IMR-90 (cell line): ENCODE results near the gene MAPK1.

ENCODE experiments used
- SMC3 ChIP-seq: fragments of 150-350 bp; IDR thresholded peaks from 2 replicates; pipeline ENCODE4 v1.6.1; 2016; ENCODE audit warnings: low read depth, mild to moderate bottlenecking, antibody characterized with exemption, low read length, moderate library complexity
- TF ChIP-seq, protein P1 (sequence below): conservative IDR thresholded peaks from 2 replicates; pipeline ENCODE4 v1.5.1; 2012; ENCODE audit warnings: mild to moderate bottlenecking, low read depth, low read length, improper control_type of control experiment

DNA sequence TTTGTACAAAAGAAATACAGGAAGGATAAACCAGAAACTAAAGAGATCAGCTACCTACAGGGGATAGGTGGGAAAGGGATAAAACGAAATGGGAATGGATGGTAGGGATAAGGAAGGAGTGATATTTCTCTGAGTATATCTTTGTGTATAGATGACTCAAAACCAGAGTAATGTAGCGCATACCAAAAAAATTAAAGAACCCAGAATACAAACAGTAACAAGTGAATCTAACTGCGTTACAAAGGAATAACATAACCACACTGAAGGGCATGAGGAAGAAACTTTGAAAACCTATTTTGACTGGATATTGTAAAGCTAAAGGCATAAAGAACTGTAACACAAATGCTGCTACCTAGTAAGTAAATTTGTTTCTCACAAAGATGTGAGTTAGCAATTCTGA, 37.9 kb downstream of the MAPK1 start:
- TF ChIP-seq, protein P1, sequence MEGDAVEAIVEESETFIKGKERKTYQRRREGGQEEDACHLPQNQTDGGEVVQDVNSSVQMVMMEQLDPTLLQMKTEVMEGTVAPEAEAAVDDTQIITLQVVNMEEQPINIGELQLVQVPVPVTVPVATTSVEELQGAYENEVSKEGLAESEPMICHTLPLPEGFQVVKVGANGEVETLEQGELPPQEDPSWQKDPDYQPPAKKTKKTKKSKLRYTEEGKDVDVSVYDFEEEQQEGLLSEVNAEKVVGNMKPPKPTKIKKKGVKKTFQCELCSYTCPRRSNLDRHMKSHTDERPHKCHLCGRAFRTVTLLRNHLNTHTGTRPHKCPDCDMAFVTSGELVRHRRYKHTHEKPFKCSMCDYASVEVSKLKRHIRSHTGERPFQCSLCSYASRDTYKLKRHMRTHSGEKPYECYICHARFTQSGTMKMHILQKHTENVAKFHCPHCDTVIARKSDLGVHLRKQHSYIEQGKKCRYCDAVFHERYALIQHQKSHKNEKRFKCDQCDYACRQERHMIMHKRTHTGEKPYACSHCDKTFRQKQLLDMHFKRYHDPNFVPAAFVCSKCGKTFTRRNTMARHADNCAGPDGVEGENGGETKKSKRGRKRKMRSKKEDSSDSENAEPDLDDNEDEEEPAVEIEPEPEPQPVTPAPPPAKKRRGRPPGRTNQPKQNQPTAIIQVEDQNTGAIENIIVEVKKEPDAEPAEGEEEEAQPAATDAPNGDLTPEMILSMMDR: no peak
- TF ChIP-seq SMC3: no peak
